Astrocyte of the cerebellum (primary cell): ENCODE data around the gene NSUN7.

Source experiments
- DNase-seq: peaks from one replicate; pipeline ENCODE4 v3.0.0-alpha.2; 2011; ENCODE audit warnings: low read depth
- H3K4me3 ChIP-seq: 2 replicates; pipeline ENCODE4 v1.5.1; 2011; ENCODE audit warnings: mild to moderate bottlenecking, low read depth, low read length, moderate library complexity
- in situ Hi-C: cut with HindIII; loops from 2 replicates; pipeline ENCODE4 v1.10.0; 2017; ENCODE audit warnings: low sequenced_read_pairs
- TF ChIP-seq, protein P1 (sequence below): IDR thresholded peaks from 2 replicates; pipeline ENCODE4 v1.5.1; 2012; ENCODE audit warnings: low read length, low read depth, moderate library complexity, mild to moderate bottlenecking; ENCODE audit errors: missing control alignments

NSUN7 gene

DNA sequence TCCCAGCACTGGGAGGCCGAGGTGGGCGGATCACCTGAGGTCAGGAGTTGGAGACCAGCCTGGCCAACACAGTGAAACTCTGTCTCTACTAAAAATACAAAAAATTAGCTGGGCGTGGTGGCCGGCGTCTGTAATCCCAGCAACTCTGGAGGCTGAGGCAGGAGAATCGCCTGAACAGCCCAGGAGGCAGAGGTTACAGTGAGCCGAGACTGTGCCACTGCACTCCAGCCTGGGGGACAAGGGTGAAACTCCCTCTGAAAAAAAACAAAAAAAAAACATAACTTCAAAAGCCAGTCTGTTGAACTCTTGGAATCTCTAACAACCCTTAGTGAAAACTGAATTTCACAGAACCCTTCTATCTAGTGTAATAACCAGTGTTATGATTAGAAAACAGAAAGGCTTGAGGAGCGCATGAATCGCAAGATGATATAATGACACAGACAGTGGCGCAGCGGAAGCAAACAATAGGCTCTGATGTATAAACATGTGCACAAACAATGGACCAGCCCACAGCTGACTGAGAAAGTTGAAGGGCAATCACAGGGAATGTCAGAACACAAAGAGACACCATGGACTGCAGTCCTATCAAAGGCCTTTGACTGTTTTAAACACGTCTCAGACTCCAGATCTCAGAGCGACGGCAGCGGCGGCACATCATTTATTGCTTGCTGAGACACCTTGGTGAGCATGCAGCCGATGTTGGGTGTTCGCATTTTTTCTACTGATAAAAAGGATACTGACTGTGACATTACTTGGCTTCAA lies 81.6 kb downstream of the NSUN7 start:
- TF ChIP-seq, protein P1, sequence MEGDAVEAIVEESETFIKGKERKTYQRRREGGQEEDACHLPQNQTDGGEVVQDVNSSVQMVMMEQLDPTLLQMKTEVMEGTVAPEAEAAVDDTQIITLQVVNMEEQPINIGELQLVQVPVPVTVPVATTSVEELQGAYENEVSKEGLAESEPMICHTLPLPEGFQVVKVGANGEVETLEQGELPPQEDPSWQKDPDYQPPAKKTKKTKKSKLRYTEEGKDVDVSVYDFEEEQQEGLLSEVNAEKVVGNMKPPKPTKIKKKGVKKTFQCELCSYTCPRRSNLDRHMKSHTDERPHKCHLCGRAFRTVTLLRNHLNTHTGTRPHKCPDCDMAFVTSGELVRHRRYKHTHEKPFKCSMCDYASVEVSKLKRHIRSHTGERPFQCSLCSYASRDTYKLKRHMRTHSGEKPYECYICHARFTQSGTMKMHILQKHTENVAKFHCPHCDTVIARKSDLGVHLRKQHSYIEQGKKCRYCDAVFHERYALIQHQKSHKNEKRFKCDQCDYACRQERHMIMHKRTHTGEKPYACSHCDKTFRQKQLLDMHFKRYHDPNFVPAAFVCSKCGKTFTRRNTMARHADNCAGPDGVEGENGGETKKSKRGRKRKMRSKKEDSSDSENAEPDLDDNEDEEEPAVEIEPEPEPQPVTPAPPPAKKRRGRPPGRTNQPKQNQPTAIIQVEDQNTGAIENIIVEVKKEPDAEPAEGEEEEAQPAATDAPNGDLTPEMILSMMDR: no peak
- H3K4me3 ChIP-seq: no peak overlapping the region
- DNase-seq: no peak
- in situ Hi-C loops: no loop called here

DNA sequence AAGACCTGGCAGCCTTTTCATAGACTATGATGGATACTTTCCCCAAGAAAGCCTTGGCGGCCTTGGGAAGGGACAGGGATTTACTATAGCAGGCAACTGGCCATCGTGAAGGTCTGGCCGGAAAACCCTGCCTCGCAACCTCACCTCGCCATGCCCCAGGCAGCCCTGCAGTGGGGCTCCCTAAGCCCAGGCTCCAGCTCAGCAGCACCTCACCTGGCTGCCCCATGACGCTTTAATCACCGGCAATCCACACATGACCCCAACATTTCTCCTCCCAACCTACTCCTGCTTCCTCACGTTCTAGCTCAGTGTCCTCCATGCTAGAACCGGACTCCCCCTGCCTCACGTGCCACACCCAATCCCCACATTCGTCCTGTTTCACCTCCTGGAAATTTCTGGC lies 82.4 kb downstream of the NSUN7 start:
- DNase-seq: no peak
- H3K4me3 ChIP-seq: no peak overlapping the region
- TF ChIP-seq, protein P1: no peak
- in situ Hi-C loops: no loop called here

DNA sequence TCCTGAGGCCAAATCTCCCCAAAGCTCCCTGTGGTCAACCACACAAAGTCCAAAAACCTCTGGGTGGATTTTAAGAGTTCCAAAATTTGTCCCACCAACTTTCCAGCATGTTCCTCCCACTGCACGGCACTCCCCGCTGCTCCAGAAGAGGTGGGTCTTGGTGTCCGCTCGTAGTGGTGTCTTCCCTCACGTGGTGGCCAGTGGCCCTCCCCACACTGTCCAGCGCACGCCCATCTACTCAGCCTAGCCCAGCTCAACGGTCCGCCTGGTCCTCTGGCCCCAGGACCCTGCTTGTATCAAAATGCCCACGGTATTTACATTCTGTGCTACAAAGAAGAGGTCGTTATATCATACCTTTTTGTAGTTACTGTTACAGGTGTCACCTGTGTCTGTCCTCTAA lies 83.5 kb downstream of the NSUN7 start:
- TF ChIP-seq, protein P1: no peak
- in situ Hi-C loops: no loop called here
- DNase-seq: no peak
- H3K4me3 ChIP-seq: no peak overlapping the region

DNA sequence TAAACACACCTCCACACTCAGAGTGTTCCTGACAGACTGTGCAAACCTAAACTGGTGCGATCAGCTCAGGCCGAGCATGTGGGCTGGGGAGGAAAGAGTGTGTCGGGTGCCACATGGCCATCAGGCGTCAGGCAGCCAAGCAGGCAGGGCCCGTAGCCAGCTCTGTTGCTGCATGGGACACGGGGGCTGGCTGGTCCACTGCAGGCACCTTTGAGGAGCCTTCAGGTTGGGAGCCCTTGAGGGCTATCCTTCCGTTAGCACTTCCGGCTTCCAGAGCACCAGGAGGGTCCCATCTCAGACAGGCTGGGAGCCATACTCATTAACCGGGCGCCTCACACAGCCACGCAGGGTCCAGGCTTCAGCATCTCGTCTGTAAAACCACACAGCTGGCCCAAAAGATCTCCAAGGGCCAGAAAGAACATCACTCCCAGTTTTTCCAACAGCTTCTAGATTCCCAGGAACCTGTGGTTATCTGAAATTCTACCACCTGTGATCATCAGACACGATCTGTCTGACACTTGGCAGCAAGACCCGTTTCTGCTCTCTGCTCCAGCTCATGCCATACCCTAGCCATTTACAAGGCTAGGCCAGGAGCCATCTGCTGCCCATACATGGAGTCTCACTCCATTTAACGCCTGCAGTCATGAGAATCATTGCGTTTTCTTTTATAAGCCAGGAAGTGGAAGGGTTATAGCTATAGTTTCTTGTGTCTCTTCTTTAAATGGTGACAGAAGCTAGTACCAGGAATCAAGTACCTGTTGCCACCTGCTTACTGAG lies 87.5 kb downstream of the NSUN7 start:
- in situ Hi-C loops: no loop called here
- no peak overlapping the region for H3K4me3 ChIP-seq
- DNase-seq: no peak
- TF ChIP-seq, protein P1: no peak

DNA sequence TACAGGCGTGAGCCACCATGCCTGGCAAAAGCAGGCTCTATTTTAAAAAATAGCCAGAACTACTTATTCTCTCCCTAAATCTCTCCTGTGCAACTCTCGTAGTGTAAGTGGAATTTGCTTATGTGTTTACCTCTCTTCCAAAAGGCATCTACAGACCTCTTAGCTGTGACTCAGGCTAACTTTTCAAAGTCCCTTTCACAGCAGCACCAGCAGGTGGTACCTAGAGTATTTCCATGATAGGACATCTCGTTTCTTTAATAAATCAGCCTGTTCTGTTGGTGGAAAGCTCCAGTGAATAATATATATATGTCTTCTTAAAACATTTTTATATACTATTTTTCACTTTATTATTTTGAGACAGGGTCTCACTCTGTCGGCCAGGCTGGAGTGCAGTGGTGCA lies 89.0 kb downstream of the NSUN7 start:
- H3K4me3 ChIP-seq: no peak overlapping the region
- in situ Hi-C loops: no loop called here
- no peak for DNase-seq
- TF ChIP-seq, protein P1: peak; percentile 14

DNA sequence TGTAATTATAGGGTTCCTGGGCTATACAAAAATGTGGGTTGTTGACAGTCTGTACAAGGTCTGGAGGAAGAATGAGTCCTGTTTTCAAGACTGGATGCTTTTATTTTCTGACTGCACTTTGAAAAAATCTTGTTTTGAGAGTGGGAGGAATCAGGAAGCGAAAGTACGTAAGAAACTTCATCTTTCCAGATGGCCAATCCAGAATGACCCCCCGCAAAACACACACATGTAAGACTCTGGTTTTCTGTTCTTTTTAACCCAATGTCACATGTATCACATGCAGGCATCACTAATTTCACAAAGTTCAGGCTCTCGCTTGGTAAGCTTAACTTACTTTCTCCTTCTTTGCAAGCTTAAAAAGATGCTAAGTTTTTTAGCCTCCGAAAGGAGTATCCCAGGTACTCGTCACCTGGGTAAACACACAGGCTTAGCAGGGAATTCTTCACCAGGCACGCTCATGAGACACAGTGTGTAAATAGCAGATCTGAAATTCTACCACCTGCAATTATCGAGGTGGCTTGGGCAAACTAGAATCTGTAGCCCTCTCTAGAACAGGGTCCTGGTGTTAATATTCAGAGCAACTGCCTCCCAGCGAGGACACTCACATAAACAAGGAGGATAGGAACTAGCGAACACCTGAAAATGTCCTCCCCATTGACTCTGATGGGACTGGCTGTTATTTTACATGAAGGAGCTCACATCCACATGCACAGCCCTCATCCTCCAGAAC lies 90.7 kb downstream of the NSUN7 start:
- in situ Hi-C loops: loop anchor here (5.0 kb wide), 2 partner anchors 43 to 98 kb away; no protein-coding TSS in a partner anchor

More for the DNA sequence above, 90.7 kb downstream of the NSUN7 start:
- no peak for DNase-seq
- H3K4me3 ChIP-seq: no peak overlapping the region
- TF ChIP-seq, protein P1: no peak
